ENCODE data around the gene CBR1. TPM values are rescaled to one million over a fixed set of nuclear protein-coding genes. Genes with fewer than 3 reads are reported as not detected.
A peak's percentile ranks its signal among the peaks of the same experiment; 100 is the strongest.

CBR1 gene
- total RNA-seq (2014; rRNA removed; shearing (Covaris generic); ENCODE audit: low replicate concordance), result 139 and 172 TPM in 2 replicates

DNA sequence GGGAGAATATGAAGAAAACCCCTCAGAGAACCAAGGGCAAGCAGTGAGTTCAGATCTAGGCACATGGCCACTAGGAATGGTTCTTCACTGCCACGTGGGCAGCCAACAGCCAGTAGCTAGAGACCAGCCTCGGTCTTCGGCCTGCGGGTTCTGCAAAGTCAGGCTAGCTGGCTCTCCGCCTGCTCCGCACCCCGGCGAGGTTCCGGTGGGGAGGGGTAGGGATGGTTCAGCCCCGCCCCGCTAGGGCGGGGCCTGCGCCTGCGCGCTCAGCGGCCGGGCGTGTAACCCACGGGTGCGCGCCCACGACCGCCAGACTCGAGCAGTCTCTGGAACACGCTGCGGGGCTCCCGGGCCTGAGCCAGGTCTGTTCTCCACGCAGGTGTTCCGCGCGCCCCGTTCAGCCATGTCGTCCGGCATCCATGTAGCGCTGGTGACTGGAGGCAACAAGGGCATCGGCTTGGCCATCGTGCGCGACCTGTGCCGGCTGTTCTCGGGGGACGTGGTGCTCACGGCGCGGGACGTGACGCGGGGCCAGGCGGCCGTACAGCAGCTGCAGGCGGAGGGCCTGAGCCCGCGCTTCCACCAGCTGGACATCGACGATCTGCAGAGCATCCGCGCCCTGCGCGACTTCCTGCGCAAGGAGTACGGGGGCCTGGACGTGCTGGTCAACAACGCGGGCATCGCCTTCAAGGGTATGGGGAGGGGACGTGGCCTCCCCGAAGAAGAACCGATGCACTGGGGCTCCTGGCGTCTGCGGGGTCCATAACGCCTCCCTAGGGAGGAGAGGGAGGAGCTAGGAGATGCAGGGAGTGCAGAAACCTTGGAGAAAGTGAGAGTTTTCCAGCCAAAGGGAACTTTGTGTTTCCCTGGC, at the start of gene CBR1:
CBR1 (plus strand) TSS at position 312 of the 871 bp plus-strand sequence; CDS start at position 404, 92 bp downstream.
- Histone ChIP-seq H3K36me3 (peaks cover 18% of the 10 kb centered on the region), H3K4me3 (peak within 1 kb of the TSS; percentile 66), H3K9me3 (peaks cover 13% of the 10 kb centered on the region), H3K27me3 (no peaks in the 10 kb centered on the region)
- peak; percentile 93 for DNase-seq

DNA sequence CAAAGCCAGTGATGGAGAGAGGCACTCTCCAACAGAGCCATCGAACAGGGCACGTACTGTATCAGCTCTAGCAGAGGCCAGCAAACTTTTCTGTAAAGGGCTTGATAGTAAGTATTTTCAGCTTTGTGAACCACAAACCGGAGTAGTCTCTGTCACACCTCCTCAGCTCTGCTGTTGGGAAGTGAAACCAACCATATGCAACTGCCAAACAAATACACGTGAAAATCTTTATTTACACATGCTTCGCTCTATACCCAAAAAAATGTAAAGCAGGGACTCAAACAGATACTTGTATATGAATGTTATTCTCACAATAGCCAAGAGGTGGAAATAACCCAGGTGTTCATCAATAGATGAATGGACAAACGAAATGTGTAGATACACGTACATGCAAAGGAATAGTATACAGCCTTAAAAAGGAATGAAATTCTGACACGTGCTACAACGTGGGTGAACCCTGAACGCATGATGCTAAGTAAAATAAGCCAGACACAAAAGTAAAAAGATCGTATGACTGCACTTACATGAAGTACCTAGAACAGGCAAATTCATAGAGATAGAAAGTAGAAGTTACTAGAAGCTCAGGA, 48.5 kb upstream of the CBR1 start:
- H3K36me3 ChIP-seq, result no peaks in the 10 kb centered on the region
- no peak for DNase-seq
- no peak overlapping the region for H3K4me3 ChIP-seq
- H3K9me3 ChIP-seq, result no peaks in the 10 kb centered on the region
- H3K27me3 ChIP-seq, result no peaks in the 10 kb centered on the region

DNA sequence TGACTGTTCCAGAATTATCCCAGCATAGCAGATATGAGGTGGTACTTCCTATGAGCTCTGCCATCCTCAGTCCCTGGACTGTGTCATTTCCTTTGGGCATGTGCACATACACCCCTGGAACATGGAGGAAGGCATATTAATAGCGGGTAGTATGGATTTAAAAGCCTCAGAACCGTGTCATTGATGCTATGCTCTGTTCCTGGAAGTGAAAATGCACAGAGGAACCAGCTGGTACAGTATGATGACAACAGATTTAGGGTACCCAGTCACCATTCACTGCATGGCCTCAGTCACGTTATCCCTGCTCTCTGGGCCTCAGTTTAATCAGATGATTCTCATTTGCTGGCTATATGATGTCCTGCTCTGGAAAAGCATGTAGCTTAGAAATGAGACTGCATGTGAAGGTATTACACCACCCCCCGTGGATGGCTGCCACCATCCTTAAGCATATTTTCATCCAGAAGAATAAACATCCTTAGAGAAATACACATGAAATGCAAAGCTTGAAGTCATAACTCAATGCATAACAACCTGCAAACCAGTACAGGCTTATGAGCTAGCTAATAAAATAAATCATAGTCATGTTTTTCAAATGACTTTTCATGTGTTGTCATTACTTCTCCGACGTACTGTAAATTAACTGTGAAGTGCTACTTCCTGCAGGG, 47.3 kb upstream of the CBR1 start:
- no peak for DNase-seq
- no peaks in the 10 kb centered on the region for H3K9me3 ChIP-seq
- H3K4me3 ChIP-seq, result no peak overlapping the region
- H3K27me3 ChIP-seq, result no peaks in the 10 kb centered on the region
- H3K36me3 ChIP-seq, result no peaks in the 10 kb centered on the region

DNA sequence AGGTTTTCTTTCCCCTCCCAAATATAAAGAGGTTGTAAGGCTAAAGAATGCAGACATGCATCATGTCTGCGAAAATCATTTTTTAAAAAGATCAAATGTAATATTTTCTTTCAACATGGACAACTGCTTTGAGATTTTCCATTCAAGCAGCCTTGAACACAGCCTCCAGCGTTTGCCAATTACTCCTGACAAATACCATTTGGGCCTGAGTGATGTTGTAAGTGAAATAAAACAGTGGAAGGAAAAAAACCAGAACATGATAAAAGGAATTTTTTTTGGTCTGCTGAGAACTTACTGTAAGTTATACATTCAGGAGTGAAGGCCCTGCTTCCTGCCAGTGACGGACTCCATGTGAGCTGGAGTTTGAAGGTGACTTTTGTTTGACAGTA, 46.7 kb upstream of the CBR1 start:
- no peaks in the 10 kb centered on the region for H3K9me3 ChIP-seq
- no peaks in the 10 kb centered on the region for H3K27me3 ChIP-seq
- no peaks in the 10 kb centered on the region for H3K36me3 ChIP-seq
- H3K4me3 ChIP-seq, result no peak overlapping the region
- no peak for DNase-seq

DNA sequence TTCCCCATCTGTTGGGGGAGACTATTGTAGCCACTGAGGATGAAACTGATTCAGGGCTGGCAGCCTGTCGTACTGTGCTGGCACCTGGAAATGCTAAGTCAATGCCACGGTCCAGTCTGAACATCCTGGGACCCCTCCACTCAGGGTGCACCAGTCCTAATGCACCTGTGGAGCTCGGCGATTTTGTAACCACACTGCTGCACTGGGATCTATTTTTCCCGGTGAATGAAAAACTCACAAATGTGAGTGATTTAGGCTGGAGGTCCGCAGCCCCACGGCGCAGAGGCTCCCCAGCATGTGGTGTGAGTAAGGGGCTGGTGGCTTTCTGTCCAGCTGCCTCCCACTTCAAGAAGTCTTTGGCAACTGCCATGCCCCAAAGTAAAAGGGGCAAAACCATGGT, 45.0 kb upstream of the CBR1 start:
- DNase-seq, result no peak
- no peak overlapping the region for H3K4me3 ChIP-seq

DNA sequence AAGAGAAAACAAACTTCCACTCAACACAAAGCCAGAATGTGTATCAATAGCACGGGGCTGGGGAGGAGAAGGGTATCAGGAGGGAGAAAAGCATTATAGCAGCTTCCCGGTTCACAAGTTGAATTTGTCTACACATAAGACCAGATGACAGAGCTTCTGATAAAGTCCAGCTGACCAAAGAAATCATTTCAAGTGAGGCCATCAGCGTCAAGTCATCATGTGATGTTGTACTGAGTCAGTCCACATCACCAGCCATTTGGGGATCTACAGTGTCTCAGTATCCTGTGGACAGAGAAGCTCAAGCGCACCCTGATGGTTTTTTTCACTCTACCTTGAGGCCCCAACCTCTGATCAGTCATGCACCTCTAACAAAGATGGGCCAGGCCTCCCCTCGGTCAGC, 42.5 kb upstream of the CBR1 start:
- no peak overlapping the region for H3K4me3 ChIP-seq
- no peaks in the 10 kb centered on the region for H3K27me3 ChIP-seq
- H3K9me3 ChIP-seq, result no peaks in the 10 kb centered on the region
- H3K36me3 ChIP-seq, result no peaks in the 10 kb centered on the region
- DNase-seq, result no peak

More for the DNA sequence above, 45.0 kb upstream of the CBR1 start:
- Histone ChIP-seq H3K9me3 (no peaks in the 10 kb centered on the region), H3K27me3 (no peaks in the 10 kb centered on the region), H3K36me3 (no peaks in the 10 kb centered on the region)

DNA sequence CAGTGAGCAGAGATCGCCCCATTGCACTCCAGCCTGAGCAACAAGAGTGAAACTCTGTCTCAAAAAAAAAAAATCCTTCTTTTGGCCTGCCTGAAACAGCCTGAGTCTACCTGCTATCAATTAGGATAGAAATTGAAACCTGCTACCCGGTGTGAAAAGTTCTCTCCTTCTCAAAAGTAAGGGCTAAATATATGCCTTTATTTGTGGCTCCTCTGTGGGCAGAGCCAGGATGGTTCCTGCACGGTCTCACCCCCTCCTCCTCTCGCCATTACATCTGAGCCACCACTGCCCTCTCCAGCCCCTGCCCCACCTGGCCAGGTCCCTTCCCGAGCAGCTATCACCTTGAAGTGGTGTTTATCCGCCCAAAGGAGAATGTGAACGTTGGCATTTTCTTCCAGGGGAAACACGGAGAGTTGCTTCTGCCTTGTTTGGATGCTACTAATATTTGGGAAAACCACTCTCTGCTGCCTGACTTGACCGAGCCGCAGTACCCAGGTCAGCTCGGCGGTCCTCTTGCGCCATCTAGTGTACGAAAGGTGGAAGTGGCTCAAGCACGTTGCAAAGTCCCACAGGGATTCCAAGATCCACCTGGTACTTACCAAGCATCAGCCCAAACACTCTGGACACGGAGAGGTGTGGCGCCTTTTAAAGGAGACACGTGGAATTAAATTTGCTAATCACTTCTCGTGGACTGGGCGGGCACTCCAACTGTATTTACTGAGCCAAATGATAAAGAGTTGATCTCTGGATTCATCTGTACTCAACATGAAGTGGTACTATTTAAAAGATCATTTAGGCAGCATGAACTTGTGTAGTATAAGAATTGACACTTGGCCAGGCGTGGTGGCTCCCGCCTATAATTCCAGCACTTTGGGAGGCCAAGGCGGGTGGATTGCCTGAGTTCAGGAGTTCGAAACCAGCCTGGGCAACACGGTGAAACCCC, 41.4 kb upstream of the CBR1 start:
- no peak overlapping the region for H3K4me3 ChIP-seq

DNA sequence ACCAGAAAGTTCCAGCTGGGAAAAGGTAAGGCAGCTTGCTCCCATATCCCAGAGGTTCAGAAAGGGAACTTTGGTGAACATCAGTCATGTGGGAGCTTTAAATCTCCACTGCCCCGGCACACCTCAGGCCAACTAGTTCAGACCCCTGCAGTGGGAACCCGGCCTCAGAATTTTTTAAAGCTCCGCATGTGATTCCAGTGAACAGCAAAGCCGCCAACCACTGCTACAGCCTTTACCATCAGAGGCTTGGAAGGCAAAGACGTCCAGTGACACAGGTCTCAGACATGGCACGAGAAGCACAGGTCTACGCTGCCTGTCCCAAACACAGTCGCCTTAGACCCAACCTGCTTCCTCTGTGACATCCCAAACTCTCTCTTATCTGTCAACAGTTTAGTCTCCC, 40.5 kb upstream of the CBR1 start:
- H3K27me3 ChIP-seq, result no peaks in the 10 kb centered on the region
- H3K9me3 ChIP-seq, result no peaks in the 10 kb centered on the region
- H3K4me3 ChIP-seq, result no peak overlapping the region
- H3K36me3 ChIP-seq, result no peaks in the 10 kb centered on the region
- DNase-seq, result no peak

More for the DNA sequence above, 41.4 kb upstream of the CBR1 start:
- Histone ChIP-seq H3K36me3 (no peaks in the 10 kb centered on the region), H3K9me3 (no peaks in the 10 kb centered on the region), H3K27me3 (no peaks in the 10 kb centered on the region)
- peak; percentile 48 for DNase-seq

DNA sequence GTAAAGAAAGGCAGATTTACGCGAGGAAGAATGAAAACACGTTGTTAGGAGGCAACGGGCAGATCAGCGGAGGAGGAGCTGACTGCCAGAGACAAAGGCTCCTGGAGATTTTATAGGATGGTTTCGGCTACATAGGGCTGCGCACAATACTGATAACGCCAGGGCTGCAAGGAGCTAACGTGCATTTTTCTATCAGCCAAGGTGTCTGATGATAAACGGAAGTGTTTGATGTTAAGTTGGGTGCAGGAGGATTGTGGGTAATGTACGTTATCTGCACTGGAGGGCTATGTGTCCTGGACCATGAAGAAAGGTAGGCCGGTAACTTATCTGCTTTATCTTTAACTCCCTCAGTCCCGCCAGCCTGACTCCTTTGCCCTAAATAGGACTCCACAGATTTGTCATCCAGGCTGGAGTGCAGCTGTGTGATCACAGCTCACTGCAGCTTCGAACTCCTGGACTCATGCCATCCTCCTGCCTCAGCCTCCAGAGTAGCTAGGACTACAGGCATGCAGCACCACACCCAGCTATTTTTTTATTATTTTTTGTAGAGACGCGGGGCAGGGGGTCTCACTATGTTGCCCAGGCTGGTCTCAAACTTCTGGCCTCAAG, 39.1 kb upstream of the CBR1 start:
- peak; percentile 23 for DNase-seq
- Histone ChIP-seq H3K27me3 (no peaks in the 10 kb centered on the region), H3K4me3 (no peak overlapping the region), H3K9me3 (no peaks in the 10 kb centered on the region), H3K36me3 (peaks cover 1% of the 10 kb centered on the region)

DNA sequence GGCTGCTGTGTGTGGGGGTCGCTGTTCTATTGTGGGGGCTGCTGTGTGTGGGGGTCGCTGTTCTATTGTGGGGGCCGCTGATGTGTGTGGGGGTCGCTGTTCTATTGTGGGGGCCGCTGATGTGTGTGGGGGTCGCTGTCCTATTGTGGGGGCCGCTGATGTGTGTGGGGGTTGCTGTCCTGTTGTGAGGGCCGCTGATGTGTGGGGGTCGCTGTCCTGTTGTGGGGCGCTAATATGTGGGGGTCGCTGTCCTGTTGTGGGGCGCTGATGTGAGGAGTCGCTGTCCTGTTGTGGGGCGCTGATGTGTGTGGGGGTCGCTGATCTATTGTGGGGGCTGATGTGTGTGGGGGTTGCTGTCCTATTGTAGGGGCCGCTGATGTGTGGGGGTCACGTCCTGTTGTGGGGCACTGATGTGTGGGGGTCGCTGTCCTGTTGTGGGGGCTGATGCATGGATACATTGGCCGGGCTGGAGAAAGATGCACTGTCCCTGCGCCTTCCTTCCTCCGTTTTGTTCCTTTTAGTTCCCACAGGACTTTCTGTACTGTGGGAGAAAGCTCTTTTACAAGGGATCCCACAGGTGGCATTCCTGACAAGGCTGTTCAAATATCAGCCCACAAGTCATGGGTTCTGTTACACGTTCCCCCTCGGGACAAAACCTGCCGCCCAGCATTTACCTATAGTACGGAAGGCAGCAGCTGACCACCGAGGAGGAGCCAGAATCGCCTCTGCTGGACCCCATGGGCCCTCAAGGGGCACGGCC, 37.0 kb upstream of the CBR1 start:
- no peaks in the 10 kb centered on the region for H3K27me3 ChIP-seq
- DNase-seq, result no peak
- H3K36me3 ChIP-seq, result peaks cover 19% of the 10 kb centered on the region
- no peaks in the 10 kb centered on the region for H3K9me3 ChIP-seq
- no peak overlapping the region for H3K4me3 ChIP-seq

DNA sequence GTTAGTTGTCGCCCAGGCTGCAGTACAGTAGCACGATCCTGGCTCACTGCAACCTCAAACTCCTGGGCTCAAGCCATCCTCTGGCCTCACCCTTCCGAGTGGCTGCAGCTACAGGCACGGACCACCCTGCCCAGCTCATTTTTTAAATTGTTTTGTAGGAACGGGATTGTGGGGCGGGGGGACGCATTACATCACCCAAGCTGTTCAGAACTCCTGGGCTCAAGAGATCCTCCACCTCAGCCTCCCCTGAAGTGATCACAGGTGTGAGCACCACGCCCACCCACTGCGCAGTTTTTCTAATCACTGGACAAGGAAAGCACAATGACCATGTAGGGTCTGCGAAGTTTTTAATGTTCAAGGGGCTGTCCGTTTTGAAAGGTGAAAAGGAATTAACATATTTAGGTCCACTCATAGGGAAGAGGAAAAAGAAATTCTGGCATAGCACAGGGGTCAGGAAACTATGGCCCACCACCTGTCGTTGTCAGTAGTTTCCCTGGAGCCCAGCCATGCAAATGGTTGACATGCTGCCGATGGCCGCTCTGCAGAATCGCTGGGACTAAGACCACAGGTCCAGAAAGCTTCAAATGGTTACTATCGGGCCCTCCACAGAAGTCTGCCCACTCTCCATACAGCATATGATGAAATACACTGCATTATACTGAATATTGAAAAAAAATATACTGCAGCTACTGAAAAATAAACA, 35.5 kb upstream of the CBR1 start:
- H3K36me3 ChIP-seq, result peaks cover 32% of the 10 kb centered on the region
- DNase-seq, result no peak
- no peaks in the 10 kb centered on the region for H3K9me3 ChIP-seq
- no peak overlapping the region for H3K4me3 ChIP-seq
- H3K27me3 ChIP-seq, result no peaks in the 10 kb centered on the region

DNA sequence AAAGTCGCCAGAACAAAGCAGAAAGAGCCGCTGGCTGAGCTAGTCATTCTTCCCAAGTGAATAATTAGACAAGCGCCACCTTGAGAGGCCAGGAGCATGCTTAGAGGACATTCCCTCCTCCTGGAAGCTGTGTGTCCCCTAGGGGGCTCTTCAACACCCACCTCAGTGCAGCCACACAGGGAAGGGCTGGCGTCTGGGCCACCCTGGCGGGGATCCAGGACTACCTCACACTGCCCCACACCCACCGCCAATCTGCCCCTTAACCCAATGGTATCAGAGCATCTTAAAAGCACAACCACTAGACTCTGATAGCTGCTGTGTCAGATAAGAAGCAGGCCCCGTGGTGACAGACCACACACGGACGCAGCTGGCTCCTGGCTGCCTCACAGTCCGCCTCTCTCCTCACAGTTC, 34.4 kb upstream of the CBR1 start:
- Histone ChIP-seq H3K36me3 (peaks cover 38% of the 10 kb centered on the region), H3K27me3 (no peaks in the 10 kb centered on the region), H3K9me3 (no peaks in the 10 kb centered on the region), H3K4me3 (no peak overlapping the region)
- DNase-seq, result no peak

DNA sequence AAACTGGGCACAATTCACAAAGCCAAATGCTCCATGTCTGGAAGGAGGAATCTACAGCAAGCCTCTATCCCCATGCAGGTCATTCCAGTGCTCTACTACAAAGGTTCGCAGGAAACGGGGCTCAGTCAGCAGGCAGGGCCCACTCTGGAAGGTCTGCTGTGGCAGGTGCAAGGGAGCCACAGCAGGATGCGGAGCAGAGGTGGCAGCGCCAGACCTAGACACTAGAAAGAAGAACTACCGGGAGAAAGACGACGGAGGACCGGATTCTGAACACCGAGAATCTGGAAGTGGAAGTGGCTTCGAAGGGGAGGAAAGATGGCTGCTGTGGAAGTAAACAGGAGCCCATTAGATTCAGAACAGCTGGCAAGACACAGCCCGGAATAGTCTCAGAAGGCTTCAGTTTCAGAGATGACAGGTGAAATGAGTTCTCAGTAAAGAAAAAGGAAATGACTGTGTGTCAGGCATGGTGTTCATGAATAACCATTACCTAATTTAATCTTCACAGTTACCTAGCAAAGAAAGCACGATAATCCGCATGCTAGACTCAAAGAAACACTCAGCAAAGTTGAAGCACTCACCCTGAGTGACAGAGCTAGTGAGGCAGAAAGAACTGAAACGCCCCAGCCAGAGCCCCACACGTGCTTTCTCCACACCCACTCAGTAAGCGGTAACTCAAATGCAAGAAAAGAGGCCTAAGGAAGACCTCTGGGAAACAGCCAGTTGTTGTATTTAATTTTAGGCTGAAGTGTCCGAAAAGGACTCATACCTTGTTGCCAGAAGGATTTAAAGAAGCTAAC, 30.9 kb upstream of the CBR1 start:
- peaks cover 64% of the 10 kb centered on the region for H3K36me3 ChIP-seq
- no peaks in the 10 kb centered on the region for H3K27me3 ChIP-seq
- no peaks in the 10 kb centered on the region for H3K9me3 ChIP-seq
- no peak for DNase-seq
- H3K4me3 ChIP-seq, result no peak overlapping the region

DNA sequence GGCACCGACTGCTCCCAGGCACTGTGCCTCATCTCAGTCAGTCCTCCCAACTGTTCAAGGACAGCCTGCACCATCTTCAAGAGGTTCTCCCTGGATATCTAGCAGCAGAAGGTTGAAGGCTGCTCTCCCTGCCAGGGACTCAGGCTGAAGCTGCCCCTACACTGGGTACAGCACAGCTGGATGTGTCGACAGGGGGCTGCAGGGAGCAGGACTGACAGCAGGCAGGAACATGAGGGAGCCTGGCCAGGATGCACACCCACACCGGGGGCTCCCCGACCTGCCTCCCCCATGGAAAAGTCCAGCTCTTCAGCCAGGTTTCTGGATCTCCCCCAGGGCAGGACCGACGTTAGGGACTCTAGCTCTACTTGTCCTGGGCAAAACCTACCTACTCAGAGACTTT, 30.0 kb upstream of the CBR1 start:
- DNase-seq, result no peak
- H3K27me3 ChIP-seq, result no peaks in the 10 kb centered on the region
- peaks cover 73% of the 10 kb centered on the region for H3K36me3 ChIP-seq
- H3K4me3 ChIP-seq, result no peak overlapping the region
- H3K9me3 ChIP-seq, result no peaks in the 10 kb centered on the region

Data from MG63 (cell line).